K562 (cell line): ENCODE measurements around the gene DNAH8. TPM values are rescaled to one million over a fixed set of nuclear protein-coding genes. Genes with fewer than 3 reads are reported as not detected.

Source experiments
- BRCA1 ChIP-seq, 2 experiments: fragments of 450-650 bp in 1 of 2; sonication (generic) in 1 of 2; formaldehyde crosslinking in 1 of 2; IDR thresholded peaks; 2 replicates each; pipeline versions ENCODE4 v1.5.0 to v1.6.1; 2017 to 2020; ENCODE audit warnings: mild to moderate bottlenecking in 1 of 2, missing genetic modification reagents in 1 of 2
- CEBPG ChIP-seq, 3 experiments: fragments of 200-800 bp in 1 of 3; sonication (Bioruptor generic) in 1 of 3; sonication (generic) in 1 of 3; formaldehyde crosslinking in 1 of 3; IDR thresholded peaks in 2 of 3; conservative IDR thresholded peaks in 1 of 3; 2 replicates each; pipeline versions ENCODE4 v1.6.1 to v1.8.0; 2016 to 2022; ENCODE audit warnings: missing compliant biosample characterization in 2 of 3, missing genetic modification characterization in 2 of 3, mild to moderate bottlenecking in 1 of 3, missing genetic modification reagents in 1 of 3
- ELF4 ChIP-seq: fragments of 450-650 bp; formaldehyde crosslinking; IDR thresholded peaks from 2 replicates; pipeline ENCODE4 v1.4.0; 2022; ENCODE audit warnings: missing genetic modification characterization
- EP400 ChIP-seq: fragments of 450-650 bp; IDR thresholded peaks from 2 replicates; pipeline ENCODE4 v1.6.1; 2017; ENCODE audit warnings: antibody characterized with exemption, mild to moderate bottlenecking, moderate library complexity
- ETV5 ChIP-seq: sonication (generic); formaldehyde crosslinking; IDR thresholded peaks from 2 replicates; pipeline ENCODE4 v1.4.0; 2020; ENCODE audit warnings: low read depth, mild to moderate bottlenecking, missing genetic modification reagents
- GATAD2A ChIP-seq: fragments of 450-650 bp; IDR thresholded peaks from 2 replicates; pipeline ENCODE4 v1.6.1; 2017
- MAFF ChIP-seq: IDR thresholded peaks from 2 replicates; pipeline ENCODE4 v1.6.1; 2012; ENCODE audit warnings: low read length, improper control_type of control experiment
- MEF2D ChIP-seq: conservative IDR thresholded peaks from 2 replicates; pipeline ENCODE4 v1.6.1; 2016; ENCODE audit warnings: low read depth, missing genetic modification characterization, missing compliant biosample characterization
- POU5F1 ChIP-seq: fragments of 150-350 bp; IDR thresholded peaks from 2 replicates; pipeline ENCODE4 v1.6.1; 2014; ENCODE audit warnings: borderline replicate concordance, low read length, low read depth, mild to moderate bottlenecking; ENCODE audit not compliant: partially characterized antibody
- RBM17 ChIP-seq: fragments of 200-400 bp; formaldehyde crosslinking; IDR thresholded peaks from 2 replicates; pipeline ENCODE4 v1.6.1; 2017; ENCODE audit warnings: low read depth, mild to moderate bottlenecking, low read length, borderline replicate concordance
- SRSF1 ChIP-seq: fragments of 200-400 bp; formaldehyde crosslinking; IDR thresholded peaks from 2 replicates; pipeline ENCODE4 v1.6.1; 2017; ENCODE audit warnings: mild to moderate bottlenecking, low read depth, low read length, moderate library complexity
- TAL1 ChIP-seq: fragments of 450-650 bp; IDR thresholded peaks from 2 replicates; pipeline ENCODE4 v1.6.1; 2016; ENCODE audit warnings: mild to moderate bottlenecking
- TCF7 ChIP-seq: sonication (generic); IDR thresholded peaks from 2 replicates; pipeline ENCODE4 v1.6.1; 2016; ENCODE audit warnings: antibody characterized with exemption, borderline replicate concordance
- THRA ChIP-seq: fragments of 450-650 bp; IDR thresholded peaks from 2 replicates; pipeline ENCODE4 v1.6.1; 2017; ENCODE audit warnings: mild to moderate bottlenecking, moderate library complexity
- TOE1 ChIP-seq, 2 experiments: fragments of 450-650 bp in 1 of 2; sonication (generic) in 1 of 2; formaldehyde crosslinking in 1 of 2; IDR thresholded peaks; 2 replicates each; pipeline versions ENCODE4 v1.7.1 to v1.8.0; 2016 to 2022; ENCODE audit warnings: borderline replicate concordance in 2 of 2, mild to moderate bottlenecking in 2 of 2, antibody characterized with exemption in 1 of 2, inconsistent platforms in 1 of 2, low read depth in 1 of 2, missing genetic modification reagents in 1 of 2, moderate library complexity in 1 of 2
- TRIM28 ChIP-seq: fragments of 450-650 bp; IDR thresholded peaks from 2 replicates; pipeline ENCODE4 v1.6.1; 2017
- ZBTB11 ChIP-seq, 3 experiments: fragments of 200-800 bp in 1 of 3; fragments of 250-450 bp in 1 of 3; fragments of 450-650 bp in 1 of 3; sonication (Bioruptor Pico) in 1 of 3; sonication (Bioruptor generic) in 1 of 3; formaldehyde crosslinking in 1 of 3; IDR thresholded peaks; 2 replicates each; pipeline versions ENCODE4 v1.6.1 to v1.8.0; 2016 to 2022; ENCODE audit warnings: mild to moderate bottlenecking in 2 of 3, missing genetic modification characterization in 2 of 3, missing compliant biosample characterization in 1 of 3, moderate library complexity in 1 of 3
- ZEB2 ChIP-seq: fragments of 450-650 bp; IDR thresholded peaks from 2 replicates; pipeline ENCODE4 v1.6.1; 2016
- ZNF217 ChIP-seq: sonication (generic); formaldehyde crosslinking; IDR thresholded peaks from 2 replicates; pipeline ENCODE4 v1.8.0; 2022; ENCODE audit warnings: mild to moderate bottlenecking, missing genetic modification reagents
- ZNF740 ChIP-seq, 3 experiments: fragments of 200-800 bp in 1 of 3; sonication (Bioruptor generic) in 1 of 3; sonication (generic) in 1 of 3; formaldehyde crosslinking in 1 of 3; IDR thresholded peaks; 2 replicates each; pipeline versions ENCODE4 v1.6.1 to v1.8.0; 2016 to 2022; ENCODE audit warnings: mild to moderate bottlenecking in 2 of 3, missing compliant biosample characterization in 2 of 3, missing genetic modification characterization in 2 of 3, missing genetic modification reagents in 1 of 3
- ZZZ3 ChIP-seq: fragments of 450-650 bp; IDR thresholded peaks from 2 replicates; pipeline ENCODE4 v1.6.1; 2016; ENCODE audit warnings: antibody characterized with exemption, mild to moderate bottlenecking, moderate library complexity
- polyA plus RNA-seq, 8 experiments: library from polyadenylated mRNA; depleted of rRNA in 4 of 8; stranded (reverse) in 5 of 8; unstranded in 3 of 8; fragments of >200 nt; fragmentation: Nextera tagmentation in 2 of 8; fragmentation: Illumina TruSeq in 1 of 8; extraction: Ambion mirVana in 2 of 8; extraction: Trizol in 1 of 8; gene quantifications; 2 replicates each; pipeline versions ENCODE4 v1.2.1 to v1.2.3, GENCODE V29; 2011 to 2014; ENCODE audit warnings: inconsistent platforms in 1 of 8, missing spikeins in 1 of 8
- total RNA-seq, 7 experiments: library from RNA; depleted of rRNA in 6 of 7; stranded (reverse); fragments of >200 nt in 6 of 7; fragmentation: Illumina TruSeq in 2 of 7; extraction: Trizol in 2 of 7; gene quantifications; 2 replicates each; pipeline versions ENCODE4 v1.2.1 to v1.2.3, GENCODE V29; 2011 to 2021; ENCODE audit warnings: low replicate concordance in 1 of 7

Gene DNAH8
- total and polyA plus RNA-seq, 9 of the 15 experiments (the other 6 are each of a cell fraction or from before 2014, with no cell fraction given): 1.2 to 4.2 (median 2.9) TPM

GRCh38 chr6:39007575-39007974 lies 292.5 kb downstream of the DNAH8 start (continued):
- TF ChIP-seq TRIM28: 0 out of 2 replicates have a peak, but pooled peaks have one; percentile 27
- peak; percentile 92 for TF ChIP-seq TAL1
- peak; percentile 75; the same call in 1 of the 2 replicates for TF ChIP-seq ZEB2
- no peak for TF ChIP-seq TCF7
- TF ChIP-seq ZNF740 (CRISPR knock-in tag; IDR thresholded peaks at IDR 0.05): peak; percentile 57
- TF ChIP-seq ZNF740 (tag; IDR thresholded peaks at IDR 0.05): no peak; a peak in 1 of 4 replicates
- TF ChIP-seq THRA: no peak
- no peak for TF ChIP-seq MAFF
- peak; percentile 46; the same call in 1 of the 2 replicates for TF ChIP-seq ETV5
- 0 out of 6 replicates have a peak, but pooled peaks of 1 of the 3 experiments have one; percentile 45 for TF ChIP-seq ZBTB11 (CRISPR knock-in tag; IDR thresholded peaks at IDR 0.05)
- TF ChIP-seq RBM17: no peak
- 0 out of 2 replicates have a peak, but pooled peaks have one; percentile 7 for TF ChIP-seq ZZZ3
- TF ChIP-seq ZNF217 (CRISPR knock-in tag): no peak
- no peak for TF ChIP-seq CEBPG (CRISPR knock-in tag; IDR thresholded peaks at IDR 0.05)
- TF ChIP-seq CEBPG (tag; conservative IDR thresholded peaks at IDR 0.05 in 1 of 2, IDR thresholded peaks at IDR 0.05 in 1 of 2): no peak
- no peak for TF ChIP-seq SRSF1
- TF ChIP-seq MEF2D: no peak
- peak; percentile 29; the same call in 1 of the 2 replicates for TF ChIP-seq EP400
- no peak for TF ChIP-seq BRCA1 (IDR thresholded peaks at IDR 0.05)
- TF ChIP-seq BRCA1 (CRISPR knock-in tag; IDR thresholded peaks at IDR 0.05): no peak
- TF ChIP-seq TOE1 (IDR thresholded peaks at IDR 0.05; ENCODE audit: borderline replicate concordance): peak; percentile 64; the same call in 1 of the 2 replicates
- TF ChIP-seq TOE1 (CRISPR knock-in tag; IDR thresholded peaks at IDR 0.05; ENCODE audit: borderline replicate concordance, low read depth): no peak
- TF ChIP-seq ELF4: peak; percentile 85
- TF ChIP-seq GATAD2A: peak; percentile 85
- TF ChIP-seq POU5F1: no peak
